CD14-positive monocyte (primary cell): ENCODE measurements around the gene SFPQ. TPM values are rescaled to one million over a fixed set of nuclear protein-coding genes. Genes with fewer than 3 reads are reported as not detected.
A peak's percentile ranks its signal among the peaks of the same experiment; 100 is the strongest.

Experiments used
- DNase-seq, 3 donors: peaks; one replicate each; pipeline ENCODE4 v3.0.0-alpha.2; 2011 to 2022
- H2AFZ ChIP-seq: 2 replicates; pipeline ENCODE4 v1.6.0; 2012; ENCODE audit warnings: mild to moderate bottlenecking, low read depth, low read length, inconsistent platforms; ENCODE audit not compliant: insufficient read depth, poor library complexity, severe bottlenecking
- H3K27ac ChIP-seq, 2 donors: 1 replicate in 1 of 2; 2 replicates in 1 of 2; pipeline ENCODE4 v1.5.1; 2012 to 2013; ENCODE audit warnings: low read length in 2 of 2, control low read depth in 1 of 2, inconsistent platforms in 1 of 2, low read depth in 1 of 2, mild to moderate bottlenecking in 1 of 2
- H3K27me3 ChIP-seq, 2 donors: one replicate each; pipeline versions ENCODE4 v1.6.0 to v1.6.1; 2011 to 2013; ENCODE audit warnings: low read length in 2 of 2; ENCODE audit not compliant: control insufficient read depth in 2 of 2, insufficient read depth in 2 of 2
- H3K36me3 ChIP-seq, 2 donors: replicated peaks in 1 of 2; 1 replicate in 1 of 2; 2 replicates in 1 of 2; pipeline versions ENCODE4 v1.5.1 to v1.6.1; 2012 to 2013; ENCODE audit warnings: low read length in 2 of 2, control low read depth in 1 of 2, inconsistent platforms in 1 of 2, mild to moderate bottlenecking in 1 of 2; ENCODE audit not compliant: insufficient read depth in 2 of 2, control insufficient read depth in 1 of 2
- H3K4me1 ChIP-seq, 2 donors: 1 replicate in 1 of 2; 2 replicates in 1 of 2; pipeline versions ENCODE4 v1.5.1 to v1.6.1; 2012 to 2013; ENCODE audit warnings: low read length in 2 of 2, control low read depth in 1 of 2, inconsistent platforms in 1 of 2, mild to moderate bottlenecking in 1 of 2, moderate library complexity in 1 of 2; ENCODE audit not compliant: insufficient read depth in 2 of 2, control insufficient read depth in 1 of 2
- H3K4me2 ChIP-seq: replicated peaks from 2 replicates; pipeline ENCODE3; 2012; ENCODE audit warnings: low read length, moderate library complexity, mild to moderate bottlenecking; ENCODE audit not compliant: poor library complexity, severe bottlenecking; ENCODE audit errors: extremely low read depth
- H3K4me3 ChIP-seq, 3 experiments: fragments of 200-600 bp in 1 of 3; sonication (generic) in 1 of 3; replicated peaks in 1 of 3; 1 replicate in 2 of 3; 2 replicates in 1 of 3; pipeline ENCODE4 v1.5.1; 2011 to 2013; ENCODE audit warnings: low read length in 3 of 3, mild to moderate bottlenecking in 3 of 3, control low read depth in 2 of 3, low read depth in 2 of 3, inconsistent platforms in 1 of 3, moderate library complexity in 1 of 3
- H3K79me2 ChIP-seq: 2 replicates; pipeline ENCODE4 v1.6.0; 2012; ENCODE audit warnings: mild to moderate bottlenecking, control low read depth, inconsistent platforms, low read length, moderate library complexity; ENCODE audit not compliant: insufficient read depth
- H3K9ac ChIP-seq: 2 replicates; pipeline ENCODE4 v1.6.0; 2017; ENCODE audit warnings: low read length, mild to moderate bottlenecking; ENCODE audit not compliant: insufficient read depth, poor library complexity, severe bottlenecking
- H3K9me3 ChIP-seq, 2 donors: replicated peaks in 1 of 2; 1 replicate in 1 of 2; 2 replicates in 1 of 2; pipeline versions ENCODE4 v1.5.1 to v1.6.1; 2012 to 2013; ENCODE audit warnings: low read length in 2 of 2, control low read depth in 1 of 2; ENCODE audit not compliant: control insufficient read depth in 1 of 2, insufficient read depth in 1 of 2
- H4K20me1 ChIP-seq: 2 replicates; pipeline ENCODE4 v1.6.0; 2012; ENCODE audit warnings: mild to moderate bottlenecking, low read length, control low read depth, moderate library complexity; ENCODE audit not compliant: insufficient read depth
- H3K27ac Mint-ChIP-seq, 7 donors: one replicate each; pipeline ENCODE4 v1.8.0; 2020; ENCODE audit warnings: mild to moderate bottlenecking in 7 of 7, mixed read lengths in 7 of 7, moderate library complexity in 6 of 7, inconsistent platforms in 2 of 7
- H3K27me3 Mint-ChIP-seq, 3 donors: one replicate each; pipeline ENCODE4 v1.8.0; 2021 to 2022; ENCODE audit warnings: low read depth in 3 of 3, mild to moderate bottlenecking in 3 of 3, mixed read lengths in 3 of 3, moderate library complexity in 3 of 3, inconsistent platforms in 1 of 3
- H3K36me3 Mint-ChIP-seq, 2 donors: one replicate each; pipeline ENCODE4 v1.8.0; 2020; ENCODE audit warnings: mixed read lengths in 2 of 2, inconsistent platforms in 1 of 2, mild to moderate bottlenecking in 1 of 2
- H3K4me1 Mint-ChIP-seq: one replicate; pipeline ENCODE4 v1.8.0; 2020; ENCODE audit warnings: mild to moderate bottlenecking, mixed read lengths
- H3K4me3 Mint-ChIP-seq, 2 donors: one replicate each; pipeline ENCODE4 v1.8.0; 2020; ENCODE audit warnings: mild to moderate bottlenecking in 2 of 2, mixed read lengths in 2 of 2, moderate library complexity in 1 of 2
- H3K9me3 Mint-ChIP-seq, 7 donors: one replicate each; pipeline ENCODE4 v1.8.0; 2020 to 2022; ENCODE audit warnings: mixed read lengths in 7 of 7, mild to moderate bottlenecking in 6 of 7, moderate library complexity in 6 of 7, inconsistent platforms in 2 of 7
- CTCF ChIP-seq: fragments of 200-600 bp; IDR thresholded peaks from one replicate; pipeline ENCODE4 v1.8.0; 2022; ENCODE audit warnings: antibody characterized with exemption, mild to moderate bottlenecking
- WGBS: methylation state at CpG from one replicate; pipeline ENCODE4 v1.1.5; 2013; ENCODE audit warnings: missing lambda C conversion rate; ENCODE audit not compliant: insufficient coverage; 5-methylcytosine and 5-hydroxymethylcytosine counted together
- intact Hi-C, 2 donors: fragments of 100-400 bp; cut with micrococcal nuclease; formaldehyde crosslinking; loops; one replicate each; pipeline versions ENCODE4 v1.15.0 to v1.15.1; 2023
- polyA plus RNA-seq, 3 donors: library from polyadenylated mRNA; depleted of rRNA in 1 of 3; unstranded in 2 of 3; stranded (reverse) in 1 of 3; fragments of 300-500 nt in 2 of 3; fragments of >200 nt in 1 of 3; fragmentation: Illumina TruSeq in 2 of 3; gene quantifications; 1 replicate in 2 of 3; 2 replicates in 1 of 3; pipeline ENCODE4 v1.2.3, GENCODE V29; 2012 to 2021

Gene SFPQ
- polyA plus RNA-seq, 3 donors, result 80.8 to 220 (median 89.2) TPM

GRCh38 chr1:35175602-35176001 is 17.3 kb downstream of the SFPQ start:
- Histone ChIP-seq H3K36me3 (peaks cover 57 to 64% of the 10 kb centered on the region in 2 donors), H3K4me2 (no peak overlapping the region), H3K9me3 (no peaks in the 10 kb centered on the region), H3K27me3 (no peaks in the 10 kb centered on the region), H3K4me1 (no peaks in the 10 kb centered on the region), H4K20me1 (peaks cover 69% of the 10 kb centered on the region), H3K79me2 (peaks cover 25% of the 10 kb centered on the region), H3K4me3 (no peak overlapping the region), H2AFZ (no peak overlapping the region), H3K27ac (no peak overlapping the region), H3K9ac (no peak overlapping the region)
- no peak for DNase-seq
- Mint-ChIP-seq H3K4me3 (no peak overlapping the region), H3K27me3 (no peaks in the 10 kb centered on the region), H3K9me3 (no peaks in the 10 kb centered on the region), H3K36me3 (peaks cover 55 to 62% of the 10 kb centered on the region in 2 donors), H3K27ac (peak overlapping the region in 1 of 7 donors; percentile 42), H3K4me1 (peaks cover 2% of the 10 kb centered on the region)
- no CpG with 5 or more reads among the region's 1 CpG for WGBS
- intact Hi-C loops, result no loop called here
- no peak for TF ChIP-seq CTCF

GRCh38 chr1:35175098-35175576 is 17.8 kb downstream of the SFPQ start:
- Mint-ChIP-seq H3K27me3 (no peaks in the 10 kb centered on the region), H3K4me3 (no peak overlapping the region), H3K9me3 (no peaks in the 10 kb centered on the region), H3K27ac (peak overlapping the region in 2 of 7 donors; percentile 3 to 62), H3K36me3 (peaks cover 51 to 57% of the 10 kb centered on the region in 2 donors), H3K4me1 (peaks cover 2% of the 10 kb centered on the region)
- intact Hi-C loops, result no loop called here
- no peak for DNase-seq
- no peaks in the 10 kb centered on the region for H3K9me3 ChIP-seq
- TF ChIP-seq CTCF, result no peak
- H3K79me2 ChIP-seq, result peaks cover 20% of the 10 kb centered on the region
- peaks cover 53 to 60% of the 10 kb centered on the region in 2 donors for H3K36me3 ChIP-seq
- no peak overlapping the region for H3K4me2 ChIP-seq
- H3K9ac ChIP-seq, result no peak overlapping the region
- no peaks in the 10 kb centered on the region for H3K4me1 ChIP-seq
- H3K27ac ChIP-seq, result no peak overlapping the region
- H2AFZ ChIP-seq, result no peak overlapping the region
- peaks cover 64% of the 10 kb centered on the region for H4K20me1 ChIP-seq
- 90% methylated on average over 4 of the region's 9 CpGs for WGBS
- no peaks in the 10 kb centered on the region for H3K27me3 ChIP-seq
- H3K4me3 ChIP-seq, result no peak overlapping the region
